Prostate gland (tissue), 2 donors: Measurements from ENCODE around the gene PGC. TPM values are rescaled to one million over a fixed set of nuclear protein-coding genes. Genes with fewer than 3 reads are reported as not detected.

Source experiments
- DNase-seq: peaks from one replicate; pipeline ENCODE4 v3.0.0-alpha.2; 2019; ENCODE audit warnings: low spot score
- H3K27ac ChIP-seq, 2 donors: fragments of 200-600 bp; sonication (generic); 2 replicates each; pipeline ENCODE4 v1.5.1; 2017 to 2019
- H3K27me3 ChIP-seq: fragments of 200-600 bp; sonication (generic); replicated peaks from 2 replicates; pipeline ENCODE4 v1.5.1; 2019; ENCODE audit not compliant: insufficient read depth
- H3K36me3 ChIP-seq, 2 donors: fragments of 200-600 bp; sonication (generic); 1 replicate in 1 of 2; 2 replicates in 1 of 2; pipeline versions ENCODE4 v1.5.1 to v1.8.1; 2017 to 2019
- H3K4me1 ChIP-seq: fragments of 200-600 bp; sonication (generic); replicated peaks from 2 replicates; pipeline ENCODE4 v1.5.1; 2019
- H3K4me3 ChIP-seq, 2 donors: fragments of 200-600 bp; sonication (generic); 2 replicates each; pipeline ENCODE4 v1.5.1; 2017 to 2019
- H3K9me3 ChIP-seq: fragments of 200-600 bp; sonication (generic); 2 replicates; pipeline ENCODE4 v1.5.1; 2017
- POLR2A ChIP-seq: fragments of 450-650 bp; IDR thresholded peaks from one replicate; pipeline ENCODE4 v1.6.1; 2016; ENCODE audit warnings: antibody characterized with exemption, mild to moderate bottlenecking
- POLR2AphosphoS5 ChIP-seq: sonication (generic); formaldehyde crosslinking; IDR thresholded peaks from one replicate; pipeline ENCODE4 v1.6.1; 2017; ENCODE audit warnings: antibody characterized with exemption
- WGBS: methylation state at CpG from one replicate; pipeline ENCODE4 v1.1.5; 2018; 5-methylcytosine and 5-hydroxymethylcytosine counted together
- intact Hi-C: fragments of 100-400 bp; cut with DNase I; formaldehyde crosslinking; loops from one replicate; pipeline ENCODE4 v1.14.2; 2022
- total RNA-seq, 2 donors: library from RNA; depleted of rRNA; stranded (reverse); fragments of >200 nt; gene quantifications; one replicate each; pipeline ENCODE4 v1.1.0, GENCODE V29; 2016
- TF ChIP-seq, protein P1 (sequence below), 4 experiments: fragments of 200-600 bp in 2 of 4; fragments of 450-650 bp in 2 of 4; sonication (generic) in 2 of 4; IDR thresholded peaks; 1 replicate in 3 of 4; 2 replicates in 1 of 4; pipeline ENCODE4 v1.5.1; 2016 to 2019; ENCODE audit warnings: antibody characterized with exemption in 4 of 4, mild to moderate bottlenecking in 2 of 4, moderate library complexity in 2 of 4

PGC gene
- total RNA-seq, 2 donors from 2014 or later: 18.4 to 391 TPM

DNA sequence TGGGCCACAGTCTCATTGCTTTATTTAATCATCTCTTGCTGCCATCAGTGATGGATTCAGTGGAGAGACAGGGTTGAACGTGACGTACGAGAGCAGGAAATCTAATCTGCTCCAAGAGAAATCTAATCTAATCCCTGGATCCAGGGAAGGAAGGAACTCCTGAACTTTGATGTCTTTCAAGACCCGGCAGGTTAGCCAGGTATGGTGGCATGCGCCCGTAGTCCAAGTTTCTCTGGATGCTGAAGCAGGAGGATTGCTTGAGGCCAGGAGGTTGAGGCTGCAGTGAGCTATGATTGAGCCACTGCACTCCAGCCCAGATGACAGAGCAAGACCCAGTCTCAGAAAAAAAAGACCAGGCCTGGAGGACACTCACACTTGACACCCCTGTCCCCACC, 11.4 kb upstream of the PGC start:
- Histone ChIP-seq H3K27me3 (no peaks in the 10 kb centered on the region), H3K4me3 (no peak overlapping the region), H3K36me3 (no peaks in the 10 kb centered on the region), H3K4me1 (no peaks in the 10 kb centered on the region), H3K9me3 (no peaks in the 10 kb centered on the region), H3K27ac (no peak overlapping the region)
- 91% methylated on average over 6 of the region's 6 CpGs for WGBS
- DNase-seq: no peak
- TF ChIP-seq POLR2A (no peak), POLR2AphosphoS5 (no peak)
- TF ChIP-seq, protein P1, sequence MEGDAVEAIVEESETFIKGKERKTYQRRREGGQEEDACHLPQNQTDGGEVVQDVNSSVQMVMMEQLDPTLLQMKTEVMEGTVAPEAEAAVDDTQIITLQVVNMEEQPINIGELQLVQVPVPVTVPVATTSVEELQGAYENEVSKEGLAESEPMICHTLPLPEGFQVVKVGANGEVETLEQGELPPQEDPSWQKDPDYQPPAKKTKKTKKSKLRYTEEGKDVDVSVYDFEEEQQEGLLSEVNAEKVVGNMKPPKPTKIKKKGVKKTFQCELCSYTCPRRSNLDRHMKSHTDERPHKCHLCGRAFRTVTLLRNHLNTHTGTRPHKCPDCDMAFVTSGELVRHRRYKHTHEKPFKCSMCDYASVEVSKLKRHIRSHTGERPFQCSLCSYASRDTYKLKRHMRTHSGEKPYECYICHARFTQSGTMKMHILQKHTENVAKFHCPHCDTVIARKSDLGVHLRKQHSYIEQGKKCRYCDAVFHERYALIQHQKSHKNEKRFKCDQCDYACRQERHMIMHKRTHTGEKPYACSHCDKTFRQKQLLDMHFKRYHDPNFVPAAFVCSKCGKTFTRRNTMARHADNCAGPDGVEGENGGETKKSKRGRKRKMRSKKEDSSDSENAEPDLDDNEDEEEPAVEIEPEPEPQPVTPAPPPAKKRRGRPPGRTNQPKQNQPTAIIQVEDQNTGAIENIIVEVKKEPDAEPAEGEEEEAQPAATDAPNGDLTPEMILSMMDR (IDR thresholded peaks at IDR 0.05): no peak
- intact Hi-C loops: no loop called here

DNA sequence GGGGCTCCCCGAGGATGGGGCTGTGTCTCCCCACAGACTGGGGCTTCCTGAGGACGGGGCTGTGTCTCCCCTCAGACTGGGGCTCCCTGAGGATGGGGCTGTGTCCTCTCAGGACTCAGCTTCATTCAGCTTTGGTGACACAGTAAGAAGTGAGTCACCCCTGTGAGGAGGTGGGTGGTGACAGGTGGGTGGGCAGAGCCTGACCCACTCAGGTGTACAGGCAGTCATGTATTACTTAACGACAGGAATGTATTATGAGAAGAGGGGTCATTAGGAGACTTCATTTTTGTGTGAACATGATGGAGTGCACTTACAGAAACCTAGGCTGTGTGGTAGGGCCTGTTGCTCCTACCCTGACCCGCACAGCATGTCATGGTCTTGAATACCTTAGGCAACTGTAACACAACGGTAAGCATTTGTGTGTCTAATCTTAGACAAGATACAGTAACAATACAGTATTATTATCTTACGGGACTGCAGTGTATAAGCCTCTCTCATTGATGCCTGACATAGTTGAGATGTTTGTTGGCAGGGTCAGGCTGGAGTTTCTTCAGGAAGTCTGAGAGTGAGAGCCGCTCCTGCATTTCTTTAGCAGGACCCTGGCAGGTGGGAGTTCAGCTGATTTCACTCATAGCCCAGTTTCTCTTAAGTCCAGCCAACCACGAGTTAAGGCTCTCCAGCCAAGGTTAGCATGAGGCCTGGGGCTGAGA, 10.9 kb upstream of the PGC start:
- 79% methylated on average over 8 of the region's 8 CpGs for WGBS
- no peaks in the 10 kb centered on the region for H3K9me3 ChIP-seq
- no peak overlapping the region for H3K4me3 ChIP-seq
- no peak for DNase-seq
- H3K4me1 ChIP-seq: no peaks in the 10 kb centered on the region
- no peaks in the 10 kb centered on the region for H3K36me3 ChIP-seq
- H3K27me3 ChIP-seq: no peaks in the 10 kb centered on the region
- intact Hi-C loops: no loop called here
- TF ChIP-seq, protein P1 (IDR thresholded peaks at IDR 0.05): no peak
- TF ChIP-seq POLR2A: no peak
- TF ChIP-seq POLR2AphosphoS5: no peak
- H3K27ac ChIP-seq: no peak overlapping the region

DNA sequence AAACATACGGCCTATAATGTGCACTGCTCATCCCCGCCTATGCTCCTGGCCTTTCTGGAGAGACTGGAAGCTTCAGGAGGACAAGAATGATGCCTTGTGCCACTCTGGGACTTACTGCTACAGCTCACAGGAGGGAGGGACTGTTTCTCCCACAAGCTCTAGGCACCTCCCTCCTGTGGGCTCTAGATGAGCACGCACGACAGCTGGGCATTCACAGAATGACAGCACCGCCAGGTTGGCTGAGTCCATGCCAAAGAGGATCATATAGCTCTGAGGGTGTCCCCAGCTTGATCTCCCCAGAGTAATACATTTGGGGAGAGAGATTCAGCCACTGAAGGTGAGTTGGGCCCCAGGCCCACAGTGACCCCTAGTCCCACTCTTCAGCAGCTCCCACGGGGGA, 10.1 kb upstream of the PGC start:
- TF ChIP-seq POLR2AphosphoS5 (no peak), POLR2A (no peak)
- TF ChIP-seq, protein P1 (IDR thresholded peaks at IDR 0.05): no peak
- Histone ChIP-seq H3K27ac (no peak overlapping the region), H3K36me3 (no peaks in the 10 kb centered on the region), H3K4me1 (no peaks in the 10 kb centered on the region), H3K27me3 (no peaks in the 10 kb centered on the region), H3K4me3 (no peak overlapping the region), H3K9me3 (no peaks in the 10 kb centered on the region)
- DNase-seq: no peak
- 96% methylated on average over 6 of the region's 6 CpGs for WGBS
- intact Hi-C loops: no loop called here

DNA sequence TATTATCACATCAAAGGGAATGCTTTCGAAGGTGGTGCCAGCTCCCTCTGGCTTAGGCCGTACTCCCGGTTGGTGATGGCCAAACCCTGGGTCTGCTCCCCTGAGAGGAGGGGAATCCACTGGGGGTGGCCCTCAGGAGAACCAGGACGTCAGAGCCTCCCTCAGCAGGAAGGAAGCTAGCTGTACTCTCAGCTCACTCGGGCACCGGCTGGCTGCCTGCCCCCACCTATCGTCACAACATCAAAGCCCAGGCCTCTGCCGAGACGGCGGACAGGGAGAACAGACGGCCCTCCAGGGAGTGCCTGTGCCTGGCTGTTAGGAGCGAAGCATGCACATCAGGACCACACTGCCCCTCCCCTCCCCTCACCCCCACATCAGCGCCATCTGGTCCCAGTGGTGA, 9.2 kb upstream of the PGC start:
- Histone ChIP-seq H3K4me1 (no peaks in the 10 kb centered on the region), H3K9me3 (no peaks in the 10 kb centered on the region), H3K27me3 (no peaks in the 10 kb centered on the region), H3K27ac (no peak overlapping the region), H3K36me3 (no peaks in the 10 kb centered on the region), H3K4me3 (no peak overlapping the region)
- 68% methylated on average over 13 of the region's 13 CpGs for WGBS
- no peak for DNase-seq
- intact Hi-C loops: no loop called here
- TF ChIP-seq POLR2AphosphoS5: no peak
- no peak for TF ChIP-seq POLR2A
- TF ChIP-seq, protein P1 (IDR thresholded peaks at IDR 0.05): no peak

DNA sequence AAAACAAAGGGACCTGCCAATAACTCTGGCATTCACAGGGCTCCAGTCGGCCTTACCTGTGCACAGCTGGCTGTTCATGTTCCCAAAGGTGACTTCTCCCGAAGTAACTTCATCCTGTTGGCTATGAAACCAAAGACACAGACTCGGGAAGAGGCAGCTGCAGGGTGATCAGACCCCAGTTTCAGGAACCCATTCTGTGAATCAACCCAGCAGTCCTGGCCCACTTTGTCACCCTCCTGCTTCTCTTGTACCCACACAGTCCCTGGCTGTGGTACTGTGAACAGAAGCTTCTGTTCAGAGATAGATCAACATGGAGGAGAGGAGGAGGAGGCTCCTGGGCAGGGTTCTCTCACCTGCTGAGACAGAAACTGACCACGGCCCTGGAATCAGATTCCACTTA, 8.7 kb upstream of the PGC start:
- H3K27me3 ChIP-seq: no peaks in the 10 kb centered on the region
- no peak overlapping the region for H3K4me3 ChIP-seq
- DNase-seq: no peak
- 60% methylated on average over 4 of the region's 4 CpGs for WGBS
- H3K9me3 ChIP-seq: no peaks in the 10 kb centered on the region
- no peak overlapping the region for H3K27ac ChIP-seq
- intact Hi-C loops: no loop called here
- no peaks in the 10 kb centered on the region for H3K36me3 ChIP-seq
- TF ChIP-seq POLR2AphosphoS5 (no peak), POLR2A (no peak)
- TF ChIP-seq, protein P1 (IDR thresholded peaks at IDR 0.05): no peak
- no peaks in the 10 kb centered on the region for H3K4me1 ChIP-seq
